K562 (cell line): ENCODE results near the gene ACO2. TPM values are rescaled to one million over a fixed set of nuclear protein-coding genes. Genes with fewer than 3 reads are reported as not detected.

Source experiments
- ATAC-seq: fragments of 200-7000 bp; cut with Tn5 transposase; 3 replicates; pipeline ENCODE4 v1.9.1; 2020; ENCODE audit warnings: moderate library complexity
- BruUV-seq: library from RNA; stranded (reverse); fragments of 400-500 nt; replicated peaks from 2 replicates; lab custom pipeline; 2021; lab: Mats Ljungman, UMichigan
- CTCF ChIA-PET: fragments of 300-600 bp; formaldehyde crosslinking; extraction: SDS; loops from one replicate; lab custom pipeline; 2021; ENCODE audit warnings: low intra/inter-chr PET ratio; lab: Yijun Ruan, JAX
- POLR2A ChIA-PET: fragments of 300-600, 350-650 bp; sonication (Branson Sonifier 250); formaldehyde crosslinking; extraction: SDS; loops from one replicate; lab custom pipeline; 2021; ENCODE audit warnings: antibody characterized with exemption, inconsistent platforms; lab: Yijun Ruan, JAX
- DNase-seq, 4 experiments: peaks; one replicate each; pipeline versions ENCODE4 v3.0.0 to v3.0.0-alpha.2; 2011 to 2018; ENCODE audit warnings: low spot score in 3 of 4, mixed read lengths in 3 of 4; ENCODE audit errors: extremely low read depth in 1 of 4
- FAIRE-seq: peaks from 2 replicates; lab custom pipeline; 2011; peaks lifted over from hg19 to GRCh38; lab: Jason Lieb, UNC
- H2AFZ ChIP-seq: 2 replicates; pipeline ENCODE4 v1.6.0; 2011; ENCODE audit warnings: low read depth, low read length, control low read depth, inconsistent platforms
- H3K27ac ChIP-seq: fragments of 200-600 bp; 3 replicates; pipeline ENCODE4 v1.8.0; 2011; ENCODE audit warnings: low read depth, mild to moderate bottlenecking, control low read depth, inconsistent platforms, low read length, moderate library complexity, mixed read lengths; ENCODE audit errors: extremely low read depth
- H3K27me3 ChIP-seq, 2 experiments: fragments of 300-600 bp in 1 of 2; 2 replicates in 1 of 2; 3 replicates in 1 of 2; pipeline versions ENCODE4 v1.6.0 to v1.8.0; 2011; ENCODE audit warnings: inconsistent platforms in 2 of 2, low read length in 2 of 2, mild to moderate bottlenecking in 1 of 2, mixed read lengths in 1 of 2, moderate library complexity in 1 of 2; ENCODE audit not compliant: control insufficient read depth in 2 of 2, insufficient read depth in 2 of 2
- H3K36me3 ChIP-seq: fragments of 300-600 bp; 3 replicates; pipeline ENCODE4 v1.8.0; 2011; ENCODE audit warnings: mild to moderate bottlenecking, low read length, inconsistent platforms; ENCODE audit not compliant: control insufficient read depth, insufficient read depth
- H3K4me1 ChIP-seq, 2 experiments: fragments of 200-600 bp in 1 of 2; replicated peaks in 1 of 2; 2 replicates in 1 of 2; 3 replicates in 1 of 2; pipeline versions ENCODE4 v1.5.1 to v1.8.0; 2011; ENCODE audit warnings: inconsistent platforms in 2 of 2, low read length in 2 of 2, mild to moderate bottlenecking in 1 of 2, mixed read lengths in 1 of 2, moderate library complexity in 1 of 2; ENCODE audit not compliant: control insufficient read depth in 2 of 2, insufficient read depth in 2 of 2
- H3K4me2 ChIP-seq: 2 replicates; pipeline ENCODE4 v1.6.1; 2011; ENCODE audit warnings: low read length, control low read depth, inconsistent platforms, mixed read lengths; ENCODE audit not compliant: insufficient read depth
- H3K4me3 ChIP-seq: fragments of 200-600 bp; sonication (generic), shearing (Covaris generic); 2 replicates; pipeline ENCODE4 v1.5.1; 2016; ENCODE audit warnings: control low read depth, inconsistent platforms
- H3K79me2 ChIP-seq: fragments of 200-600 bp; 3 replicates; pipeline ENCODE4 v1.8.0; 2011; ENCODE audit warnings: low read length, inconsistent platforms; ENCODE audit not compliant: control insufficient read depth, insufficient read depth
- H3K9ac ChIP-seq, 2 experiments: 2 replicates each; pipeline versions ENCODE4 v1.6.0 to v1.6.1; 2011; ENCODE audit warnings: low read depth in 2 of 2, low read length in 2 of 2, control low read depth in 1 of 2, inconsistent platforms in 1 of 2, mild to moderate bottlenecking in 1 of 2, mixed read lengths in 1 of 2; ENCODE audit not compliant: insufficient read depth in 1 of 2
- H3K9me1 ChIP-seq: one replicate; pipeline ENCODE4 v1.6.0; 2011; ENCODE audit warnings: inconsistent platforms, mild to moderate bottlenecking, low read length, moderate library complexity; ENCODE audit not compliant: control insufficient read depth, insufficient read depth
- H3K9me3 ChIP-seq: replicated peaks from 2 replicates; pipeline ENCODE4 v1.5.1; 2011; ENCODE audit warnings: low read depth, low read length, inconsistent platforms; ENCODE audit not compliant: control insufficient read depth, insufficient read depth
- H4K20me1 ChIP-seq: replicated peaks from 2 replicates; pipeline ENCODE4 v1.6.1; 2011; ENCODE audit warnings: low read length, inconsistent platforms, mixed read lengths; ENCODE audit not compliant: control insufficient read depth, insufficient read depth
- CREM ChIP-seq: IDR thresholded peaks from 2 replicates; pipeline ENCODE4 v1.6.1; 2014; ENCODE audit warnings: antibody characterized with exemption, low read depth
- EP300 ChIP-seq: IDR thresholded peaks from 2 replicates; pipeline ENCODE4 v1.6.1; 2012; ENCODE audit warnings: low read length, improper control_type of control experiment
- FOXJ3 ChIP-seq: sonication (generic); formaldehyde crosslinking; IDR thresholded peaks from 2 replicates; pipeline ENCODE4 v1.4.0; 2020; ENCODE audit warnings: mild to moderate bottlenecking, missing genetic modification reagents
- MAFK ChIP-seq: IDR thresholded peaks from 2 replicates; pipeline ENCODE4 v1.6.1; 2011; ENCODE audit warnings: low read length, improper control_type of control experiment
- TAF15 ChIP-seq: fragments of 200-400 bp; formaldehyde crosslinking; IDR thresholded peaks from 2 replicates; pipeline ENCODE4 v1.6.1; 2017; ENCODE audit warnings: mild to moderate bottlenecking, low read depth, low read length, moderate library complexity
- U2AF2 ChIP-seq: fragments of 200-400 bp; formaldehyde crosslinking; optimal IDR thresholded peaks from 2 replicates; pipeline ENCODE3; 2017; ENCODE audit warnings: low read depth, mild to moderate bottlenecking, low read length
- ZC3H8 ChIP-seq: fragments of 450-650 bp; IDR thresholded peaks from 2 replicates; pipeline ENCODE4 v1.6.1; 2017
- ZNF354B ChIP-seq: fragments of 250-450 bp; sonication (Bioruptor Pico); IDR thresholded peaks from 2 replicates; pipeline ENCODE4 v1.4.0; 2020
- WGBS: fragments of 100-300 bp; shearing (Covaris generic); methylation state at CpG from one replicate; pipeline ENCODE4 v1.1.6; 2016; ENCODE audit warnings: low coverage, mixed read lengths; ENCODE audit not compliant: insufficient coverage; ENCODE audit errors: missing lambda C conversion rate; 5-methylcytosine and 5-hydroxymethylcytosine counted together
- in situ Hi-C: fragments of 300-500 bp; cut with MboI; formaldehyde crosslinking; loops from 4 replicates; pipeline ENCODE4 v1.15.0; 2018; ENCODE audit warnings: inconsistent platforms, mixed read lengths
- intact Hi-C: fragments of 100-400 bp; cut with micrococcal nuclease; formaldehyde crosslinking; loops from 2 replicates; pipeline ENCODE4 v1.14.2; 2022
- polyA plus RNA-seq, 8 experiments: library from polyadenylated mRNA; depleted of rRNA in 4 of 8; stranded (reverse) in 5 of 8; unstranded in 3 of 8; fragments of >200 nt; fragmentation: Nextera tagmentation in 2 of 8; fragmentation: Illumina TruSeq in 1 of 8; extraction: Ambion mirVana in 2 of 8; extraction: Trizol in 1 of 8; gene quantifications; 2 replicates each; pipeline versions ENCODE4 v1.2.1 to v1.2.3, GENCODE V29; 2011 to 2014; ENCODE audit warnings: inconsistent platforms in 1 of 8, missing spikeins in 1 of 8
- total RNA-seq, 7 experiments: library from RNA; depleted of rRNA in 6 of 7; stranded (reverse); fragments of >200 nt in 6 of 7; fragmentation: Illumina TruSeq in 2 of 7; extraction: Trizol in 2 of 7; gene quantifications; 2 replicates each; pipeline versions ENCODE4 v1.2.1 to v1.2.3, GENCODE V29; 2011 to 2021; ENCODE audit warnings: low replicate concordance in 1 of 7
- TF ChIP-seq, protein P1 (sequence below): fragments of 450-650 bp; IDR thresholded peaks from 2 replicates; pipeline ENCODE4 v1.6.1; 2016; ENCODE audit warnings: low read depth, mild to moderate bottlenecking, moderate library complexity
- TF ChIP-seq, protein P2 (sequence below): sonication (generic); formaldehyde crosslinking; IDR thresholded peaks from 2 replicates; pipeline ENCODE4 v1.5.0; 2020; ENCODE audit warnings: missing genetic modification reagents
- TF ChIP-seq, protein P3 (sequence below): fragments of 250-450 bp; sonication (Bioruptor Pico); IDR thresholded peaks from 2 replicates; pipeline ENCODE4 v1.8.0; 2022; ENCODE audit warnings: inconsistent platforms, mild to moderate bottlenecking, moderate library complexity, borderline replicate concordance
- TF ChIP-seq, protein P4 (sequence below): fragments of 450-650 bp; IDR thresholded peaks from 2 replicates; pipeline ENCODE4 v1.6.1; 2016; ENCODE audit warnings: missing biosample characterization, missing genetic modification characterization
- TF ChIP-seq, protein P5 (sequence below): sonication (generic); formaldehyde crosslinking; IDR thresholded peaks from 2 replicates; pipeline ENCODE4 v1.8.0; 2022; ENCODE audit warnings: mild to moderate bottlenecking, missing genetic modification reagents
- TF ChIP-seq, protein P6 (sequence below): IDR thresholded peaks from 2 replicates; pipeline ENCODE4 v1.6.1; 2014; ENCODE audit warnings: antibody characterized with exemption

Gene ACO2
- total and polyA plus RNA-seq, 9 of the 15 experiments (the other 6 are each of a cell fraction or from before 2014, with no cell fraction given), result 16.2 to 119 (median 43.2) TPM

DNA sequence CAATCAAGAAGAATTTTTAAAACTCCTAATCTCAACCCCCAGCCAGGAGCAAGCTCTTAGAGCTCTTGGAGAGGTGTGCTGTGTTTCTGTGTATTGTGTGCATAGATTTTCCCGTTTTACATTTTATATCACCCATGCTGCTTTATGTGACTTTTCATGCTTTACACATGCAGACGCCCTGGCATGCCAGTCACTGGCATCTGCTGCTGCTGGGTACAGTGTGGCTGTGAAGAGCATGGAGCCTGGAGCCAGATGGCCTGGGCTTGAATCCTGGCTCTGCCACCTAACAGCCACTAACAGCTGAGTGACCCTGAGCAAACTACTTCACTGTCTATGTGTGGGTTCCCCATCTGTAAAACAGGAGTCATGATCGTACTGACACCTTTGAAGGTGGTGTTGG, 52.2 kb downstream of the ACO2 start:
- WGBS, result 88% methylated on average over 3 of the region's 3 CpGs
- H4K20me1 ChIP-seq, result no peaks in the 10 kb centered on the region
- in situ Hi-C loops, result no loop called here
- DNase-seq (no peak), FAIRE-seq (no peak), ATAC-seq (no peak)
- H3K27me3 ChIP-seq, result no peaks in the 10 kb centered on the region
- no peak overlapping the region for H3K27ac ChIP-seq
- intact Hi-C loops, result no loop called here
- no peak overlapping the region for H3K4me2 ChIP-seq
- H3K79me2 ChIP-seq, result no peaks in the 10 kb centered on the region; the same call in 2 of the 3 replicates
- no peak overlapping the region for H3K9ac ChIP-seq
- no peak overlapping the region for H2AFZ ChIP-seq
- no peaks in the 10 kb centered on the region for H3K9me3 ChIP-seq
- H3K36me3 ChIP-seq, result peaks cover 81% of the 10 kb centered on the region
- POLR2A ChIA-PET, result interaction anchor here (0.6 kb wide), 1 partner anchor 137 kb away, joined by 4 read pairs; no protein-coding TSS in a partner anchor
- no TSS peak for BruUV-seq
- H3K4me1 ChIP-seq, result peaks cover 24 to 40% of the 10 kb centered on the region in 2 experiments
- H3K9me1 ChIP-seq, result no peaks in the 10 kb centered on the region
- no peak overlapping the region for H3K4me3 ChIP-seq
- CTCF ChIA-PET, result no interaction called here
- TF ChIP-seq FOXJ3 (CRISPR knock-in tag) (no peak), ZNF354B (no peak), ZC3H8 (no peak), TAF15 (no peak), MAFK (no peak), CREM (no peak), EP300 (no peak), U2AF2 (no peak)
- TF ChIP-seq, protein P1, sequence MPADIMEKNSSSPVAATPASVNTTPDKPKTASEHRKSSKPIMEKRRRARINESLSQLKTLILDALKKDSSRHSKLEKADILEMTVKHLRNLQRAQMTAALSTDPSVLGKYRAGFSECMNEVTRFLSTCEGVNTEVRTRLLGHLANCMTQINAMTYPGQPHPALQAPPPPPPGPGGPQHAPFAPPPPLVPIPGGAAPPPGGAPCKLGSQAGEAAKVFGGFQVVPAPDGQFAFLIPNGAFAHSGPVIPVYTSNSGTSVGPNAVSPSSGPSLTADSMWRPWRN, result no peak
- TF ChIP-seq, protein P2, sequence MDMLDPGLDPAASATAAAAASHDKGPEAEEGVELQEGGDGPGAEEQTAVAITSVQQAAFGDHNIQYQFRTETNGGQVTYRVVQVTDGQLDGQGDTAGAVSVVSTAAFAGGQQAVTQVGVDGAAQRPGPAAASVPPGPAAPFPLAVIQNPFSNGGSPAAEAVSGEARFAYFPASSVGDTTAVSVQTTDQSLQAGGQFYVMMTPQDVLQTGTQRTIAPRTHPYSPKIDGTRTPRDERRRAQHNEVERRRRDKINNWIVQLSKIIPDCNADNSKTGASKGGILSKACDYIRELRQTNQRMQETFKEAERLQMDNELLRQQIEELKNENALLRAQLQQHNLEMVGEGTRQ (CRISPR knock-in tag), result no peak
- TF ChIP-seq, protein P3, sequence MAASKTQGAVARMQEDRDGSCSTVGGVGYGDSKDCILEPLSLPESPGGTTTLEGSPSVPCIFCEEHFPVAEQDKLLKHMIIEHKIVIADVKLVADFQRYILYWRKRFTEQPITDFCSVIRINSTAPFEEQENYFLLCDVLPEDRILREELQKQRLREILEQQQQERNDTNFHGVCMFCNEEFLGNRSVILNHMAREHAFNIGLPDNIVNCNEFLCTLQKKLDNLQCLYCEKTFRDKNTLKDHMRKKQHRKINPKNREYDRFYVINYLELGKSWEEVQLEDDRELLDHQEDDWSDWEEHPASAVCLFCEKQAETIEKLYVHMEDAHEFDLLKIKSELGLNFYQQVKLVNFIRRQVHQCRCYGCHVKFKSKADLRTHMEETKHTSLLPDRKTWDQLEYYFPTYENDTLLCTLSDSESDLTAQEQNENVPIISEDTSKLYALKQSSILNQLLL (CRISPR knock-in tag), result no peak
- TF ChIP-seq, protein P4, sequence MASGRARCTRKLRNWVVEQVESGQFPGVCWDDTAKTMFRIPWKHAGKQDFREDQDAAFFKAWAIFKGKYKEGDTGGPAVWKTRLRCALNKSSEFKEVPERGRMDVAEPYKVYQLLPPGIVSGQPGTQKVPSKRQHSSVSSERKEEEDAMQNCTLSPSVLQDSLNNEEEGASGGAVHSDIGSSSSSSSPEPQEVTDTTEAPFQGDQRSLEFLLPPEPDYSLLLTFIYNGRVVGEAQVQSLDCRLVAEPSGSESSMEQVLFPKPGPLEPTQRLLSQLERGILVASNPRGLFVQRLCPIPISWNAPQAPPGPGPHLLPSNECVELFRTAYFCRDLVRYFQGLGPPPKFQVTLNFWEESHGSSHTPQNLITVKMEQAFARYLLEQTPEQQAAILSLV, result no peak
- TF ChIP-seq, protein P5, sequence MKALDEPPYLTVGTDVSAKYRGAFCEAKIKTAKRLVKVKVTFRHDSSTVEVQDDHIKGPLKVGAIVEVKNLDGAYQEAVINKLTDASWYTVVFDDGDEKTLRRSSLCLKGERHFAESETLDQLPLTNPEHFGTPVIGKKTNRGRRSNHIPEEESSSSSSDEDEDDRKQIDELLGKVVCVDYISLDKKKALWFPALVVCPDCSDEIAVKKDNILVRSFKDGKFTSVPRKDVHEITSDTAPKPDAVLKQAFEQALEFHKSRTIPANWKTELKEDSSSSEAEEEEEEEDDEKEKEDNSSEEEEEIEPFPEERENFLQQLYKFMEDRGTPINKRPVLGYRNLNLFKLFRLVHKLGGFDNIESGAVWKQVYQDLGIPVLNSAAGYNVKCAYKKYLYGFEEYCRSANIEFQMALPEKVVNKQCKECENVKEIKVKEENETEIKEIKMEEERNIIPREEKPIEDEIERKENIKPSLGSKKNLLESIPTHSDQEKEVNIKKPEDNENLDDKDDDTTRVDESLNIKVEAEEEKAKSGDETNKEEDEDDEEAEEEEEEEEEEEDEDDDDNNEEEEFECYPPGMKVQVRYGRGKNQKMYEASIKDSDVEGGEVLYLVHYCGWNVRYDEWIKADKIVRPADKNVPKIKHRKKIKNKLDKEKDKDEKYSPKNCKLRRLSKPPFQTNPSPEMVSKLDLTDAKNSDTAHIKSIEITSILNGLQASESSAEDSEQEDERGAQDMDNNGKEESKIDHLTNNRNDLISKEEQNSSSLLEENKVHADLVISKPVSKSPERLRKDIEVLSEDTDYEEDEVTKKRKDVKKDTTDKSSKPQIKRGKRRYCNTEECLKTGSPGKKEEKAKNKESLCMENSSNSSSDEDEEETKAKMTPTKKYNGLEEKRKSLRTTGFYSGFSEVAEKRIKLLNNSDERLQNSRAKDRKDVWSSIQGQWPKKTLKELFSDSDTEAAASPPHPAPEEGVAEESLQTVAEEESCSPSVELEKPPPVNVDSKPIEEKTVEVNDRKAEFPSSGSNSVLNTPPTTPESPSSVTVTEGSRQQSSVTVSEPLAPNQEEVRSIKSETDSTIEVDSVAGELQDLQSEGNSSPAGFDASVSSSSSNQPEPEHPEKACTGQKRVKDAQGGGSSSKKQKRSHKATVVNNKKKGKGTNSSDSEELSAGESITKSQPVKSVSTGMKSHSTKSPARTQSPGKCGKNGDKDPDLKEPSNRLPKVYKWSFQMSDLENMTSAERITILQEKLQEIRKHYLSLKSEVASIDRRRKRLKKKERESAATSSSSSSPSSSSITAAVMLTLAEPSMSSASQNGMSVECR (CRISPR knock-in tag), result no peak
- TF ChIP-seq, protein P6, sequence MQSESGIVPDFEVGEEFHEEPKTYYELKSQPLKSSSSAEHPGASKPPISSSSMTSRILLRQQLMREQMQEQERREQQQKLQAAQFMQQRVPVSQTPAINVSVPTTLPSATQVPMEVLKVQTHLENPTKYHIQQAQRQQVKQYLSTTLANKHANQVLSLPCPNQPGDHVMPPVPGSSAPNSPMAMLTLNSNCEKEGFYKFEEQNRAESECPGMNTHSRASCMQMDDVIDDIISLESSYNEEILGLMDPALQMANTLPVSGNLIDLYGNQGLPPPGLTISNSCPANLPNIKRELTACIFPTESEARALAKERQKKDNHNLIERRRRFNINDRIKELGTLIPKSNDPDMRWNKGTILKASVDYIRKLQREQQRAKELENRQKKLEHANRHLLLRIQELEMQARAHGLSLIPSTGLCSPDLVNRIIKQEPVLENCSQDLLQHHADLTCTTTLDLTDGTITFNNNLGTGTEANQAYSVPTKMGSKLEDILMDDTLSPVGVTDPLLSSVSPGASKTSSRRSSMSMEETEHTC, result no peak
